Measurements from ENCODE around the gene SULT1C3. TPM values are rescaled to one million over a fixed set of nuclear protein-coding genes. Genes with fewer than 3 reads are reported as not detected.

The SULT1C3 gene
- total and polyA plus RNA-seq, 4 donors, result not detected

DNA sequence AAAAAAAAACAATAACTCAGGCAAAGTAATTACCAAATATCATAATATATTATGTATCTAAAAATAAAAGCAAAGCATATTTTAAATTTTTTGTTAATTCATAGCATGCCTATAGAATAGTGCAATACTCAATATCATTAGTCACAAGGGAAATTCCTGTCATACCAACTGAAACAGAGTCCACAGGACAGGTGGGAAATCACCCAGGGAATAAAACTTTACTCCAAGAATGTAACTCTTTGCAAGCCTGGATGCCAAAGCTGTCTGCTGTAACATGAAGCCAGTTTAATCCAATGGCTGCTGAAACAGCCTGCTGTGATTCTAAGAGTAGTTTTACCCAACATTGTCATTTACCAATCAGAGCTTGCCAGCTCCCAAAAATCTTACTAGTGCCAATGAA, 40.0 kb upstream of the SULT1C3 start:
- peaks cover 1 to 8% (median 4%) of the 10 kb centered on the region in 4 donors for H3K9me3 ChIP-seq (ENCODE audit: control insufficient read depth in 4 of 4, low read length in 3 of 4)
- no peak overlapping the region for H3K27ac ChIP-seq (ENCODE audit: low read depth in 1 of 2, low read length in 2 of 2)
- H3K4me3 ChIP-seq (ENCODE audit: low read depth in 1 of 3, low read length in 3 of 3), result no peak overlapping the region
- no peak for DNase-seq (ENCODE audit: low spot score)
- H3K27me3 ChIP-seq (ENCODE audit: control insufficient read depth in 4 of 4, insufficient read depth in 4 of 4, low read length in 3 of 4), result no peaks in the 10 kb centered on the region
- no peaks in the 10 kb centered on the region for H3K36me3 ChIP-seq (ENCODE audit: control insufficient read depth in 4 of 4, insufficient read depth in 3 of 4, low read depth in 1 of 4, low read length in 3 of 4)
- no peak for TF ChIP-seq TAF1 (conservative IDR thresholded peaks at IDR 0.05)
- no peak overlapping the region for H3K9ac ChIP-seq (ENCODE audit: low read depth in 1 of 2, low read length in 2 of 2)
- H3K4me1 ChIP-seq (ENCODE audit: control insufficient read depth in 4 of 4, insufficient read depth in 4 of 4, low read length in 3 of 4), result no peaks in the 10 kb centered on the region

DNA sequence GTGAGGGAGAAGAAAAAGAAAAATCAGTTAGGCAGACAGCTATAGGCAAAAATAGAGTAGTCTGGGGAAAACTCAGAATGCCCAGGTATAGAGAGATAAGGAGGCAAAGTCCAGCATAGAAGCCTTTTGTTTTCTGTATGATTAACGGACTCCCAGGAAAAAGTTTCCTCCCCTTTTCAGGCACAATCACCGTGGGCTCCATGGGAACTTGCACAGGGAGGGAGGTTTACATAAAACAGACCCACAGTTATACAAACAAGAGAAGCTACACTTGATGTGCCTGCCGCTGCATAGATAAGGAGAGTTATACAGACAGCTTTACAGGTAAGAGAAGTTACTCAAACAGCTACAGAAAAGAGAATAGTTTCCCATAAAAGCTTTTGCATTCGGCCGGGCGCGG, 39.2 kb upstream of the SULT1C3 start:
- Histone ChIP-seq H3K4me1 (ENCODE audit: control insufficient read depth in 4 of 4, insufficient read depth in 4 of 4, low read length in 3 of 4) (no peaks in the 10 kb centered on the region), H3K4me3 (ENCODE audit: low read depth in 1 of 3, low read length in 3 of 3) (no peak overlapping the region), H3K27me3 (ENCODE audit: control insufficient read depth in 4 of 4, insufficient read depth in 4 of 4, low read length in 3 of 4) (no peaks in the 10 kb centered on the region), H3K36me3 (ENCODE audit: control insufficient read depth in 4 of 4, insufficient read depth in 3 of 4, low read depth in 1 of 4, low read length in 3 of 4) (no peaks in the 10 kb centered on the region), H3K9me3 (ENCODE audit: control insufficient read depth in 4 of 4, low read length in 3 of 4) (peaks cover 1 to 8% (median 4%) of the 10 kb centered on the region in 4 donors), H3K27ac (ENCODE audit: low read depth in 1 of 2, low read length in 2 of 2) (no peak overlapping the region), H3K9ac (ENCODE audit: low read depth in 1 of 2, low read length in 2 of 2) (no peak overlapping the region)
- 73% methylated on average over 7 of the region's 7 CpGs for WGBS
- no peak for DNase-seq (ENCODE audit: low spot score)
- TF ChIP-seq, protein P1, sequence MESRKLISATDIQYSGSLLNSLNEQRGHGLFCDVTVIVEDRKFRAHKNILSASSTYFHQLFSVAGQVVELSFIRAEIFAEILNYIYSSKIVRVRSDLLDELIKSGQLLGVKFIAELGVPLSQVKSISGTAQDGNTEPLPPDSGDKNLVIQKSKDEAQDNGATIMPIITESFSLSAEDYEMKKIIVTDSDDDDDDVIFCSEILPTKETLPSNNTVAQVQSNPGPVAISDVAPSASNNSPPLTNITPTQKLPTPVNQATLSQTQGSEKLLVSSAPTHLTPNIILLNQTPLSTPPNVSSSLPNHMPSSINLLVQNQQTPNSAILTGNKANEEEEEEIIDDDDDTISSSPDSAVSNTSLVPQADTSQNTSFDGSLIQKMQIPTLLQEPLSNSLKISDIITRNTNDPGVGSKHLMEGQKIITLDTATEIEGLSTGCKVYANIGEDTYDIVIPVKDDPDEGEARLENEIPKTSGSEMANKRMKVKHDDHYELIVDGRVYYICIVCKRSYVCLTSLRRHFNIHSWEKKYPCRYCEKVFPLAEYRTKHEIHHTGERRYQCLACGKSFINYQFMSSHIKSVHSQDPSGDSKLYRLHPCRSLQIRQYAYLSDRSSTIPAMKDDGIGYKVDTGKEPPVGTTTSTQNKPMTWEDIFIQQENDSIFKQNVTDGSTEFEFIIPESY (IDR thresholded peaks at IDR 0.05), result no peak
- TF ChIP-seq YY1 (IDR thresholded peaks at IDR 0.05) (no peak), MAX (IDR thresholded peaks at IDR 0.05) (no peak), FOXA2 (IDR thresholded peaks at IDR 0.05) (no peak), TAF1 (conservative IDR thresholded peaks at IDR 0.05) (no peak), HNF4A (conservative IDR thresholded peaks at IDR 0.05) (no peak), RXRA (IDR thresholded peaks at IDR 0.05) (no peak), JUND (IDR thresholded peaks at IDR 0.05) (no peak), EGR1 (IDR thresholded peaks at IDR 0.05; ENCODE audit: low read depth in 2 of 2) (no peak), FOXA1 (IDR thresholded peaks at IDR 0.05) (no peak)
- TF ChIP-seq, protein P2, sequence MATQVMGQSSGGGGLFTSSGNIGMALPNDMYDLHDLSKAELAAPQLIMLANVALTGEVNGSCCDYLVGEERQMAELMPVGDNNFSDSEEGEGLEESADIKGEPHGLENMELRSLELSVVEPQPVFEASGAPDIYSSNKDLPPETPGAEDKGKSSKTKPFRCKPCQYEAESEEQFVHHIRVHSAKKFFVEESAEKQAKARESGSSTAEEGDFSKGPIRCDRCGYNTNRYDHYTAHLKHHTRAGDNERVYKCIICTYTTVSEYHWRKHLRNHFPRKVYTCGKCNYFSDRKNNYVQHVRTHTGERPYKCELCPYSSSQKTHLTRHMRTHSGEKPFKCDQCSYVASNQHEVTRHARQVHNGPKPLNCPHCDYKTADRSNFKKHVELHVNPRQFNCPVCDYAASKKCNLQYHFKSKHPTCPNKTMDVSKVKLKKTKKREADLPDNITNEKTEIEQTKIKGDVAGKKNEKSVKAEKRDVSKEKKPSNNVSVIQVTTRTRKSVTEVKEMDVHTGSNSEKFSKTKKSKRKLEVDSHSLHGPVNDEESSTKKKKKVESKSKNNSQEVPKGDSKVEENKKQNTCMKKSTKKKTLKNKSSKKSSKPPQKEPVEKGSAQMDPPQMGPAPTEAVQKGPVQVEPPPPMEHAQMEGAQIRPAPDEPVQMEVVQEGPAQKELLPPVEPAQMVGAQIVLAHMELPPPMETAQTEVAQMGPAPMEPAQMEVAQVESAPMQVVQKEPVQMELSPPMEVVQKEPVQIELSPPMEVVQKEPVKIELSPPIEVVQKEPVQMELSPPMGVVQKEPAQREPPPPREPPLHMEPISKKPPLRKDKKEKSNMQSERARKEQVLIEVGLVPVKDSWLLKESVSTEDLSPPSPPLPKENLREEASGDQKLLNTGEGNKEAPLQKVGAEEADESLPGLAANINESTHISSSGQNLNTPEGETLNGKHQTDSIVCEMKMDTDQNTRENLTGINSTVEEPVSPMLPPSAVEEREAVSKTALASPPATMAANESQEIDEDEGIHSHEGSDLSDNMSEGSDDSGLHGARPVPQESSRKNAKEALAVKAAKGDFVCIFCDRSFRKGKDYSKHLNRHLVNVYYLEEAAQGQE (IDR thresholded peaks at IDR 0.05), result no peak

DNA sequence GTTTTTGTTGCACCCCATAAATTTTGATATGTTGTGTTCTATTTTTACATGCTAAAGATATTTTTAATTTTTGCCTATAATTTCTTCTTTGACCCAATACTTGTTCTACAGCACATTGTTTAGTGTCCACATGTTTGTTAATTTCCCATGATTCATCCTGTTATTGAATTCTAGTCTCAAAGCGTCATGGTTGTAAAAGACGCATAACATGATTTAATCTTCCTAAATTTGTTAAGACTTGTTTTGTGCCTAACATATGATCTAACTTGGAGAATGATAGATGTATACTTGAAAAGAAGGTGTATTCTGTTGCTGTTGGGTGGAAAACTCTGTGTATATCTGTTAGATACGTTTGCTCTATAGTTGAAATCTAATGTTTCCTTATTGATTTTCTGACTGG, 27.1 kb upstream of the SULT1C3 start:
- no peak for DNase-seq (ENCODE audit: low spot score)
- Histone ChIP-seq H3K4me1 (ENCODE audit: control insufficient read depth in 4 of 4, insufficient read depth in 4 of 4, low read length in 3 of 4) (peaks cover 0 to 7% (median 0%) of the 10 kb centered on the region in 4 donors), H3K27me3 (ENCODE audit: control insufficient read depth in 4 of 4, insufficient read depth in 4 of 4, low read length in 3 of 4) (peaks cover 0 to 3% (median 0%) of the 10 kb centered on the region in 4 donors), H3K4me3 (ENCODE audit: low read depth in 1 of 3, low read length in 3 of 3) (no peak overlapping the region), H3K9me3 (ENCODE audit: control insufficient read depth in 4 of 4, low read length in 3 of 4) (no peaks in the 10 kb centered on the region), H3K36me3 (ENCODE audit: control insufficient read depth in 4 of 4, insufficient read depth in 3 of 4, low read depth in 1 of 4, low read length in 3 of 4) (no peaks in the 10 kb centered on the region), H3K27ac (ENCODE audit: low read depth in 1 of 2, low read length in 2 of 2) (no peak overlapping the region), H3K9ac (ENCODE audit: low read depth in 1 of 2, low read length in 2 of 2) (no peak overlapping the region)
- 73% methylated on average over 3 of the region's 3 CpGs for WGBS
- TF ChIP-seq, protein P2 (IDR thresholded peaks at IDR 0.05), result no peak
- no peak for TF ChIP-seq MAX (IDR thresholded peaks at IDR 0.05)

Data from liver (tissue), 9 donors.